IPS-15b (cell line): ENCODE results near the gene TMEM132E.

Source experiments
- H3K27me3 ChIP-seq: one replicate; pipeline ENCODE4 v1.6.1; 2013; ENCODE audit warnings: low read length; ENCODE audit not compliant: control insufficient read depth, insufficient read depth
- H3K36me3 ChIP-seq: one replicate; pipeline ENCODE4 v1.6.1; 2013; ENCODE audit warnings: low read length; ENCODE audit not compliant: control insufficient read depth, insufficient read depth
- H3K4me1 ChIP-seq: one replicate; pipeline ENCODE4 v1.6.1; 2013; ENCODE audit warnings: mild to moderate bottlenecking, low read length; ENCODE audit not compliant: control insufficient read depth, insufficient read depth
- H3K4me3 ChIP-seq: one replicate; pipeline ENCODE4 v1.5.1; 2013; ENCODE audit warnings: low read depth, low read length
- H3K9ac ChIP-seq: one replicate; pipeline ENCODE4 v1.6.1; 2013; ENCODE audit warnings: low read depth, mild to moderate bottlenecking, low read length
- H3K9me3 ChIP-seq: one replicate; pipeline ENCODE4 v1.6.1; 2013; ENCODE audit warnings: mild to moderate bottlenecking, low read length; ENCODE audit not compliant: control insufficient read depth, insufficient read depth

The TMEM132E gene

DNA sequence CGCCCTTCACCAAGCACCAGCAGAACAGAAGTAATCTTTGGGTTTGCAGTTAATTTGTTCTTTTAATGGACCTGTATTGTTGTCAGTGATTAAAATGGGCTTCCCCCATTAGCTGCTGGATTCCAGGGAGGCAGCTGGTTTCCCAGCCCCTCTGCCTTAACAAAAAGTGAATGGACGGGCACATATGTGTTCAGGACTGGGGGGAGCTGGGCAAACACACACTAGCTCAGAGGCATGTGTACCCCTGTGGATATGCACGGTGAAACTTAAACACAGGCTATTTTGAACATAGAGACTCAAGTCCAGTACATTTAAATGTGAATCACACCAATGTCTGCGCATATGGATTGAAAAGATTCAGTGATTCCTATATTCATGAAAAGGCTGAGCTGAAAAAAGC, 25.5 kb upstream of the TMEM132E start:
- Histone ChIP-seq H3K27me3 (peaks cover 23% of the 10 kb centered on the region), H3K36me3 (no peaks in the 10 kb centered on the region)

DNA sequence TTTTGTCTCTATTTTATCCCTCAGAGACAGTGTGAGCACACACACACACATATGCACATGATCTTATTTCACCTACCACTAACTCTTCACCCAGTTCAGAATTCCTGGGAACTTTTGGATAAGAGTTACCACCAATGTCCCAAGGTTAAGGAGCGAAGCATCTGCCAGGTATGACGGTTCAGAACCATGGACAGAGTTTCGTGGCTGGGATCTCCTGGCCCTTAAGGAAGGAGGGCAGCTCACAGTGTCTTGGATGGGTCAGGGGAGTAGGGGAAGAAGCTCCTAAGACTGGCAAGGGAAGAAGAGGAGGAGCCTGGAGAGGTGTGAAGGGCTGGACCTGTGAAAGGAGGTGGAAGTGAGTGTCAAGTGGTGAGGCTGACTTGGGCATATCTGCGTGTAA, 23.0 kb upstream of the TMEM132E start:
- Histone ChIP-seq H3K36me3 (no peaks in the 10 kb centered on the region), H3K4me3 (no peak overlapping the region), H3K9ac (no peak overlapping the region), H3K9me3 (no peaks in the 10 kb centered on the region), H3K4me1 (peaks cover 2% of the 10 kb centered on the region), H3K27me3 (peaks cover 21% of the 10 kb centered on the region)

More for the DNA sequence above, 25.5 kb upstream of the TMEM132E start:
- Histone ChIP-seq H3K4me3 (no peak overlapping the region), H3K9ac (no peak overlapping the region), H3K9me3 (no peaks in the 10 kb centered on the region), H3K4me1 (peaks cover 2% of the 10 kb centered on the region)

- Histone ChIP-seq H3K27me3 (peaks cover 25% of the 10 kb centered on the region), H3K4me1 (peaks cover 2% of the 10 kb centered on the region)
These were observed 22.5 kb upstream of the TMEM132E start for GRCh38 chr17:34556931-34557330.

GRCh38 chr17:34561328-34561727, 18.1 kb upstream of the TMEM132E start:
- H3K4me1 ChIP-seq, result no peaks in the 10 kb centered on the region
- no peak overlapping the region for H3K4me3 ChIP-seq
- H3K36me3 ChIP-seq, result no peaks in the 10 kb centered on the region
- peaks cover 54% of the 10 kb centered on the region for H3K27me3 ChIP-seq
- H3K9ac ChIP-seq, result no peak overlapping the region
- H3K9me3 ChIP-seq, result no peaks in the 10 kb centered on the region

More at GRCh38 chr17:34556931-34557330, 22.5 kb upstream of the TMEM132E start:
- no peaks in the 10 kb centered on the region for H3K36me3 ChIP-seq
- no peak overlapping the region for H3K4me3 ChIP-seq
- H3K9ac ChIP-seq, result no peak overlapping the region
- no peaks in the 10 kb centered on the region for H3K9me3 ChIP-seq

DNA sequence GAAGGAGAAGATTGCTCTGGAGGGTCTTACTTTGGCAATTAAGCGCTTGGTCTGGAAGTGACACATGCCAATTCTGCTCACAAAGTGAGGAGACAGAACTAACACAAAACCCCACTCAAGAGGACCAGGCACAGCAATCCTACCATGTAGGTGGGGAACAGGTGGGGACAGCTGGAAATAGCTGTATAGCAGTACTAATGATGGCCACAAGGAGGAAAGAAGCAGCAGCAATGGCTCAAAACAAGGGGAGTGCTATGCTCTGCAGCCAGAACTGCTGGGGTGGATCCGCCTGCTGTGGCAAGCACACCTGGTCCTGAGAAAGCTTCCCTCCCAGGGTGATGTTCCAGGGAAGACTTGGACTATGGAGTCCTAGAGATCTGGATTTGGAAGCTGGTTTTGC, 17.0 kb upstream of the TMEM132E start:
- Histone ChIP-seq H3K4me3 (no peak overlapping the region), H3K9me3 (no peaks in the 10 kb centered on the region), H3K4me1 (no peaks in the 10 kb centered on the region), H3K27me3 (peaks cover 64% of the 10 kb centered on the region), H3K9ac (no peak overlapping the region), H3K36me3 (no peaks in the 10 kb centered on the region)

- Histone ChIP-seq H3K27me3 (peaks cover 70% of the 10 kb centered on the region), H3K9me3 (no peaks in the 10 kb centered on the region), H3K4me1 (peaks cover 2% of the 10 kb centered on the region), H3K4me3 (no peak overlapping the region), H3K9ac (no peak overlapping the region), H3K36me3 (no peaks in the 10 kb centered on the region)
These were observed 13.7 kb upstream of the TMEM132E start for GRCh38 chr17:34565713-34566112.

GRCh38 chr17:34566201-34566600, 13.2 kb upstream of the TMEM132E start:
- Histone ChIP-seq H3K36me3 (no peaks in the 10 kb centered on the region), H3K9ac (no peak overlapping the region), H3K4me1 (peaks cover 2% of the 10 kb centered on the region), H3K9me3 (no peaks in the 10 kb centered on the region), H3K4me3 (no peak overlapping the region), H3K27me3 (peaks cover 75% of the 10 kb centered on the region)

GRCh38 chr17:34566873-34567272, 12.5 kb upstream of the TMEM132E start:
- no peaks in the 10 kb centered on the region for H3K36me3 ChIP-seq
- no peak overlapping the region for H3K4me3 ChIP-seq
- H3K27me3 ChIP-seq, result peaks cover 76% of the 10 kb centered on the region
- no peak overlapping the region for H3K9ac ChIP-seq
- no peaks in the 10 kb centered on the region for H3K9me3 ChIP-seq
- peaks cover 2% of the 10 kb centered on the region for H3K4me1 ChIP-seq

DNA sequence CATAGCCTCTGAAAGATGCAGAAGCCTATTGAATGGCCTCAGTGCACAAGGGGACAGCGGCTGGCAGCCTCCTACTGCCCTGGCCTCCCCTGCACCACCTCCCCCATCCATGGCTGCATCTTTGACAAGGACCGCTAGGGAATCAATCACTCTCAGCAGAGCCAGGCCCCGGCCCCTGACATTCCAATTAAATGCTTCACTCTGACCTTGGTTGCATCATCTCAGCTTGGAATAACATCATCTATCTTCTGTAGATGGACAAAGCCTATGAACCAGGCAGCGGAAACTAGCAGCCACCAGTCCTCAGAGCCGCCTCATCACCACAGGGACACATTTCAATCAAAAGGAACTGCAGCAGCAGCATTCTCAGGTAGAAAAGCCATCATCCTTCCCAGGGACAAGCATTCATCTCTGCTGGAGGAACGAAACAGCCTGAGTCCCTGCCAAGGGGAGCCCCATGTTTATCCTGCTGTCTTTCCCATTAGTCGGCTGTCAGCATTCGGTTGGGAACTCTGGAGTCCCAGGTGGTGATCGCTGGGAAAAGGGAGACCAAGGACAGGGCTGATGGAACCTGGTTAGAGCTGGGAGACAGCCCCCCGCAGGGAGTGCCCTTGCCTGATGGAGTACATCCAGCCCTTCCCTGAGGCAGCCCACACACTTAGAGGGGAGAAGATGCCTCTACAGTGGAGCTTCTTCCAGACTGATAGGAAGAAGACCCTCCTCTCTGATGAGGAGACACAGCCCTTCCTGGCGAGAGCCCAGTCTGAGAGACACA, 11.5 kb upstream of the TMEM132E start:
- Histone ChIP-seq H3K9me3 (no peaks in the 10 kb centered on the region), H3K4me1 (peaks cover 2% of the 10 kb centered on the region), H3K9ac (no peak overlapping the region), H3K27me3 (peaks cover 82% of the 10 kb centered on the region), H3K4me3 (no peak overlapping the region), H3K36me3 (no peaks in the 10 kb centered on the region)

- no peak overlapping the region for H3K9ac ChIP-seq
- peaks cover 82% of the 10 kb centered on the region for H3K27me3 ChIP-seq
- no peak overlapping the region for H3K4me3 ChIP-seq
- peaks cover 2% of the 10 kb centered on the region for H3K4me1 ChIP-seq
- H3K36me3 ChIP-seq, result no peaks in the 10 kb centered on the region
- no peaks in the 10 kb centered on the region for H3K9me3 ChIP-seq
These were observed 10.4 kb upstream of the TMEM132E start for GRCh38 chr17:34568953-34569352.

DNA sequence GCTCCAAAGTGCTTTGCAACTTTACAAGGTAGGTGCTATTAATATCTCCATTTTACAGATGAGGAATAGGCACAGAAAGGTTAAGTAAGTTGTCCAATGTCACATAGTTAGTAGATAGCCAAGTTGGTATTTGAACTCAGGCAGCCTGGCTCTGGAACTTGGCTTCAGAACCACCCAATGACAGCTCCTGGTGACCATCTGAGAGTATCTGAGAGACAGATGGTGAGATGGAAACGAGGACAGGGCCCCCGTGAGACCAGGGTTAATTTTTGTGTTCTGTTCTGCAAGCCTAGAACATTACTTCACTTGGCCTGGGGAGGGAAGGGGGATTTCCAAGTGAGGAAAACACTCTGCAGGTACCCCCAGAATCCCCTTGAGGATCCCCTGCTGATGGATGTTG, 9.8 kb upstream of the TMEM132E start:
- H3K36me3 ChIP-seq, result no peaks in the 10 kb centered on the region
- no peak overlapping the region for H3K9ac ChIP-seq
- no peaks in the 10 kb centered on the region for H3K9me3 ChIP-seq
- H3K27me3 ChIP-seq, result peaks cover 80% of the 10 kb centered on the region
- peaks cover 2% of the 10 kb centered on the region for H3K4me1 ChIP-seq
- H3K4me3 ChIP-seq, result no peak overlapping the region

DNA sequence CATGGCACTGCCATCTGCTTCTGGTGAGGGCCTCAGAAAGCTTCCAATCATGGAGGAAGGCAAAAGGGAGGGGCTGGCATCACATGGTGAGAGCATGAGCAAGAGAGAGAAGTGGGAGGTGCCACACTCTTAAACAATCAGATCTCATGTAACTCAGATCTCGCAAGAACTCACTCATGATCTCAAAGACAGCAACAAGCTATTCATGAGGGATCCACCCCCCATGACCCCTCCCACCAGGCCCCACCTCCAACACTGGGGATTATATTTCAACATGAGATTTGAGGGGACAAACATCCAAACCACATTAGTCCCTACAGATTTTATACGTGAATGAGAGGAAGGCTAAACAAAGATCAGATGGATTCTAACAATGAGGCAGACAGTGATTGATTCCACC, 8.9 kb upstream of the TMEM132E start:
- H3K27me3 ChIP-seq, result peaks cover 80% of the 10 kb centered on the region
- H3K4me1 ChIP-seq, result peaks cover 2% of the 10 kb centered on the region
- H3K36me3 ChIP-seq, result no peaks in the 10 kb centered on the region
- H3K9ac ChIP-seq, result no peak overlapping the region
- H3K4me3 ChIP-seq, result no peak overlapping the region
- H3K9me3 ChIP-seq, result no peaks in the 10 kb centered on the region
